Liver (tissue), 9 donors: ENCODE measurements around the gene ZFP62. TPM values are rescaled to one million over a fixed set of nuclear protein-coding genes. Genes with fewer than 3 reads are reported as not detected.

Source experiments
- DNase-seq: peaks from one replicate; pipeline ENCODE4 v3.0.0-alpha.2; 2017; ENCODE audit warnings: low spot score
- H3K27ac ChIP-seq, 2 donors: one replicate each; pipeline ENCODE4 v1.7.0; 2013; ENCODE audit warnings: inconsistent platforms in 2 of 2, low read length in 2 of 2, control low read depth in 1 of 2, low read depth in 1 of 2, mild to moderate bottlenecking in 1 of 2
- H3K27me3 ChIP-seq, 4 donors: one replicate each; pipeline versions ENCODE4 v1.6.1 to v1.7.0; 2013; ENCODE audit warnings: low read length in 3 of 4, inconsistent platforms in 1 of 4, mild to moderate bottlenecking in 1 of 4, moderate library complexity in 1 of 4; ENCODE audit not compliant: control insufficient read depth in 4 of 4, insufficient read depth in 4 of 4
- H3K36me3 ChIP-seq, 4 donors: one replicate each; pipeline versions ENCODE4 v1.6.1 to v1.7.0; 2013; ENCODE audit warnings: low read length in 3 of 4, mild to moderate bottlenecking in 3 of 4, low read depth in 1 of 4, moderate library complexity in 1 of 4; ENCODE audit not compliant: control insufficient read depth in 4 of 4, insufficient read depth in 3 of 4
- H3K4me1 ChIP-seq, 4 donors: one replicate each; pipeline versions ENCODE4 v1.6.1 to v1.7.0; 2013; ENCODE audit warnings: low read length in 3 of 4, mild to moderate bottlenecking in 3 of 4, moderate library complexity in 1 of 4; ENCODE audit not compliant: control insufficient read depth in 4 of 4, insufficient read depth in 4 of 4
- H3K4me3 ChIP-seq, 3 donors: one replicate each; pipeline versions ENCODE4 v1.6.1 to v1.7.0; 2013; ENCODE audit warnings: low read length in 3 of 3, control low read depth in 1 of 3, low read depth in 1 of 3, mild to moderate bottlenecking in 1 of 3
- H3K9ac ChIP-seq, 2 donors: one replicate each; pipeline ENCODE4 v1.7.0; 2013; ENCODE audit warnings: low read length in 2 of 2, mild to moderate bottlenecking in 2 of 2, moderate library complexity in 2 of 2, control low read depth in 1 of 2, low read depth in 1 of 2
- H3K9me3 ChIP-seq, 4 donors: one replicate each; pipeline versions ENCODE4 v1.6.1 to v1.7.0; 2013; ENCODE audit warnings: low read length in 3 of 4; ENCODE audit not compliant: control insufficient read depth in 4 of 4
- EGR1 ChIP-seq, 2 donors: IDR thresholded peaks; 2 replicates each; pipeline ENCODE4 v1.6.1; 2016 to 2018; ENCODE audit warnings: antibody characterized with exemption in 2 of 2, low read depth in 2 of 2
- FOXA1 ChIP-seq: IDR thresholded peaks from 2 replicates; pipeline ENCODE4 v1.6.1; 2016; ENCODE audit warnings: antibody characterized with exemption
- FOXA2 ChIP-seq: IDR thresholded peaks from 2 replicates; pipeline ENCODE4 v1.6.1; 2016; ENCODE audit warnings: antibody characterized with exemption
- HNF4G ChIP-seq: IDR thresholded peaks from 2 replicates; pipeline ENCODE4 v1.6.1; 2016; ENCODE audit warnings: antibody characterized with exemption
- NR2F2 ChIP-seq: IDR thresholded peaks from 2 replicates; pipeline ENCODE4 v1.6.1; 2016; ENCODE audit warnings: antibody characterized with exemption
- RAD21 ChIP-seq, 2 donors: IDR thresholded peaks; 2 replicates each; pipeline ENCODE4 v1.6.1; 2016; ENCODE audit warnings: antibody characterized with exemption in 2 of 2, mild to moderate bottlenecking in 2 of 2
- RXRA ChIP-seq, 2 donors: IDR thresholded peaks; 2 replicates each; pipeline ENCODE4 v1.6.1; 2017 to 2018; ENCODE audit warnings: antibody characterized with exemption in 2 of 2, mild to moderate bottlenecking in 1 of 2
- TAF1 ChIP-seq: conservative IDR thresholded peaks from 2 replicates; pipeline ENCODE4 v1.6.1; 2016; ENCODE audit warnings: antibody characterized with exemption, mild to moderate bottlenecking
- YY1 ChIP-seq: IDR thresholded peaks from 2 replicates; pipeline ENCODE4 v1.6.1; 2016; ENCODE audit warnings: antibody characterized with exemption, mild to moderate bottlenecking
- WGBS: extraction: QIAGEN DNeasy Blood & Tissue Kit; methylation state at CpG from one replicate; pipeline ENCODE4 v1.1.7; 2013; 5-methylcytosine and 5-hydroxymethylcytosine counted together
- polyA plus RNA-seq, 2 donors: library from polyadenylated mRNA; stranded (reverse) in 1 of 2; unstranded in 1 of 2; fragments of 200-250 nt in 1 of 2; fragments of >200 nt in 1 of 2; fragmentation: Nextera tagmentation in 1 of 2; extraction: Ambion mirVana in 1 of 2; gene quantifications; one replicate each; pipeline versions ENCODE4 v1.2.1 to v1.2.3, GENCODE V29; 2013 to 2015
- total RNA-seq, 2 donors: library from RNA; depleted of rRNA; stranded (reverse); fragments of >200 nt; gene quantifications; one replicate each; pipeline ENCODE4 v1.2.3, GENCODE V29; 2014
- TF ChIP-seq, protein P1 (sequence below): IDR thresholded peaks from 2 replicates; pipeline ENCODE4 v1.6.1; 2016; ENCODE audit warnings: antibody characterized with exemption
- TF ChIP-seq, protein P2 (sequence below): IDR thresholded peaks from 2 replicates; pipeline ENCODE4 v1.6.1; 2016; ENCODE audit warnings: antibody characterized with exemption, mild to moderate bottlenecking
- TF ChIP-seq, protein P3 (sequence below): IDR thresholded peaks from 2 replicates; pipeline ENCODE4 v1.6.1; 2016; ENCODE audit warnings: antibody characterized with exemption
- TF ChIP-seq, protein P4 (sequence below): IDR thresholded peaks from 2 replicates; pipeline ENCODE4 v1.6.1; 2016; ENCODE audit warnings: antibody characterized with exemption
- TF ChIP-seq, protein P5 (sequence below): fragments of 150-350 bp; IDR thresholded peaks from 2 replicates; pipeline ENCODE4 v1.5.1; 2017; ENCODE audit warnings: improper control_type of control experiment, low read depth, low read length; ENCODE audit not compliant: missing input control
- donor health status: healthy.
- donor health status: healthy.
- donor health status: healthy.
- donor health status: healthy.
- donor health status: healthy.

The ZFP62 gene
- total and polyA plus RNA-seq, 4 donors = 3.4 to 8.8 (median 5.7) TPM

DNA sequence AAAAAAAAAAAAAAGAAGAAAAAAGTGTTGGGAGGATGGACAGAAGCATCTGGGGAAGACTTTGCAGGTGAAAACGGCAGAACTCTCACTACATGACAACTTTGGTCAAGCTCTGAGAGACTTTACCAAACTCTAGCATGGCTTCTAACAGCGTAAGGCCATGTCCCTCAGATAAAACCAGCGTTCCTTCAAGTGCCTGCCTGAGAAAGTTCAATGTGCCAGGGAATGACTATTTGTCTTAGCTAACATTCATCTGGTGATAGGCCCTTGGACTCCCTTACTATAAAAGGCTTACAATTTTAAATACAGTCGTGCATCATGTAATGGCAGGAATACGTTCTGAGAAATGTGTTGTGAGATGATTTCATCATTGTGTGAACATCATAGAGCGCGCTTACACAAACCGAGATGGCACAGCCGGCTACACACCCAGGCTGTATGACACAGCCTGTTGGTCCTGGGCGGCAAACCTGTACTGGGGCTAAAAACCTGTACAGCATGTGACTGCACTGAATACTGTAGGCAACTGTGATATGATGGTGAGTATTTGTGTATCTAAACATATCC lies 14.9 kb upstream of the ZFP62 start (continued):
- TF ChIP-seq, protein P1, sequence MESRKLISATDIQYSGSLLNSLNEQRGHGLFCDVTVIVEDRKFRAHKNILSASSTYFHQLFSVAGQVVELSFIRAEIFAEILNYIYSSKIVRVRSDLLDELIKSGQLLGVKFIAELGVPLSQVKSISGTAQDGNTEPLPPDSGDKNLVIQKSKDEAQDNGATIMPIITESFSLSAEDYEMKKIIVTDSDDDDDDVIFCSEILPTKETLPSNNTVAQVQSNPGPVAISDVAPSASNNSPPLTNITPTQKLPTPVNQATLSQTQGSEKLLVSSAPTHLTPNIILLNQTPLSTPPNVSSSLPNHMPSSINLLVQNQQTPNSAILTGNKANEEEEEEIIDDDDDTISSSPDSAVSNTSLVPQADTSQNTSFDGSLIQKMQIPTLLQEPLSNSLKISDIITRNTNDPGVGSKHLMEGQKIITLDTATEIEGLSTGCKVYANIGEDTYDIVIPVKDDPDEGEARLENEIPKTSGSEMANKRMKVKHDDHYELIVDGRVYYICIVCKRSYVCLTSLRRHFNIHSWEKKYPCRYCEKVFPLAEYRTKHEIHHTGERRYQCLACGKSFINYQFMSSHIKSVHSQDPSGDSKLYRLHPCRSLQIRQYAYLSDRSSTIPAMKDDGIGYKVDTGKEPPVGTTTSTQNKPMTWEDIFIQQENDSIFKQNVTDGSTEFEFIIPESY = no peak
- TF ChIP-seq RAD21 (IDR thresholded peaks at IDR 0.05) (no peak), YY1 (no peak), FOXA1 (no peak), FOXA2 (no peak), NR2F2 (no peak), EGR1 (IDR thresholded peaks at IDR 0.05; ENCODE audit: low read depth in 2 of 2) (no peak)

DNA sequence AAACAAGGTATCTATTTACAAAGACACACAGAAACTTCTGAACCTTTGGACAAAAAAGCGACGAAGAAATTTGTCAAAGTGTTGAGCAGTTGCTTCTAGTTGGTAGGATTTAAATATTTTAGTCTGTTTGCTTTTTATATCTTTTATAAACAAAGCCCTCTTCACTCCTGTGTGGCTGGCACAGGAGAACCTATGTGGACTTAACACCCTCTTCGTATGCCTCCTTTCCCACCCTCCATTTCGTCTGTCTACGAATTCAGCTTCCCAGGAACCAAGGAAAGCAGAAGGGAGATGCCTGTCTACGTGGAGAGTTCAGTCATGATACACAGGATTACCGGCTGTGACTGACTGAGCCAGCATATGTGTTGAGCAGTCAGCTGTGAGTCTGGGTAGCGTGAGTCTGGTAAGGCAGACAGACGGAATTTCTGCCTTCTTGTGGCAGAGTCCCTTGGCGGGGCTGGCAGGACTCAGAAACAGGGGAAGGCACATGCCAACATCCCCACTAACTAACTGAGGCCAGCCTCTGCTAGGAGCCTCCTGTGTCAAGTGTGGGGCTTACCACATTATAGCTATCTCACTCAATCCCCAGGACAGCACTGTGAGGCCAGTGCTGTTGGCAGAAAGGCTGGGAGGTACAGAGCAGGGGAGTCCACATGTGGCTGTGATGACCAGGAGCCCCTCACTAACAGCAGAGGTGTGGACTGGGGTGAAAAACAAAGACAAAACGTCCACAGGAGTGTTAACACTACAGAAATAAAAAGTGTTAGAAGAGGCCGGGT lies 13.9 kb upstream of the ZFP62 start:
- no peak for DNase-seq
- Histone ChIP-seq H3K36me3 (no peaks in the 10 kb centered on the region), H3K27ac (no peak overlapping the region), H3K4me1 (no peaks in the 10 kb centered on the region), H3K4me3 (no peak overlapping the region), H3K27me3 (no peaks in the 10 kb centered on the region), H3K9ac (no peak overlapping the region), H3K9me3 (no peaks in the 10 kb centered on the region)
- TF ChIP-seq, protein P2, sequence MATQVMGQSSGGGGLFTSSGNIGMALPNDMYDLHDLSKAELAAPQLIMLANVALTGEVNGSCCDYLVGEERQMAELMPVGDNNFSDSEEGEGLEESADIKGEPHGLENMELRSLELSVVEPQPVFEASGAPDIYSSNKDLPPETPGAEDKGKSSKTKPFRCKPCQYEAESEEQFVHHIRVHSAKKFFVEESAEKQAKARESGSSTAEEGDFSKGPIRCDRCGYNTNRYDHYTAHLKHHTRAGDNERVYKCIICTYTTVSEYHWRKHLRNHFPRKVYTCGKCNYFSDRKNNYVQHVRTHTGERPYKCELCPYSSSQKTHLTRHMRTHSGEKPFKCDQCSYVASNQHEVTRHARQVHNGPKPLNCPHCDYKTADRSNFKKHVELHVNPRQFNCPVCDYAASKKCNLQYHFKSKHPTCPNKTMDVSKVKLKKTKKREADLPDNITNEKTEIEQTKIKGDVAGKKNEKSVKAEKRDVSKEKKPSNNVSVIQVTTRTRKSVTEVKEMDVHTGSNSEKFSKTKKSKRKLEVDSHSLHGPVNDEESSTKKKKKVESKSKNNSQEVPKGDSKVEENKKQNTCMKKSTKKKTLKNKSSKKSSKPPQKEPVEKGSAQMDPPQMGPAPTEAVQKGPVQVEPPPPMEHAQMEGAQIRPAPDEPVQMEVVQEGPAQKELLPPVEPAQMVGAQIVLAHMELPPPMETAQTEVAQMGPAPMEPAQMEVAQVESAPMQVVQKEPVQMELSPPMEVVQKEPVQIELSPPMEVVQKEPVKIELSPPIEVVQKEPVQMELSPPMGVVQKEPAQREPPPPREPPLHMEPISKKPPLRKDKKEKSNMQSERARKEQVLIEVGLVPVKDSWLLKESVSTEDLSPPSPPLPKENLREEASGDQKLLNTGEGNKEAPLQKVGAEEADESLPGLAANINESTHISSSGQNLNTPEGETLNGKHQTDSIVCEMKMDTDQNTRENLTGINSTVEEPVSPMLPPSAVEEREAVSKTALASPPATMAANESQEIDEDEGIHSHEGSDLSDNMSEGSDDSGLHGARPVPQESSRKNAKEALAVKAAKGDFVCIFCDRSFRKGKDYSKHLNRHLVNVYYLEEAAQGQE = no peak
- no peak for TF ChIP-seq EGR1 (IDR thresholded peaks at IDR 0.05; ENCODE audit: low read depth in 2 of 2)
- TF ChIP-seq, protein P3, sequence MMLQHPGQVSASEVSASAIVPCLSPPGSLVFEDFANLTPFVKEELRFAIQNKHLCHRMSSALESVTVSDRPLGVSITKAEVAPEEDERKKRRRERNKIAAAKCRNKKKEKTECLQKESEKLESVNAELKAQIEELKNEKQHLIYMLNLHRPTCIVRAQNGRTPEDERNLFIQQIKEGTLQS = no peak
- WGBS = 77% methylated on average over 12 of the region's 12 CpGs

DNA sequence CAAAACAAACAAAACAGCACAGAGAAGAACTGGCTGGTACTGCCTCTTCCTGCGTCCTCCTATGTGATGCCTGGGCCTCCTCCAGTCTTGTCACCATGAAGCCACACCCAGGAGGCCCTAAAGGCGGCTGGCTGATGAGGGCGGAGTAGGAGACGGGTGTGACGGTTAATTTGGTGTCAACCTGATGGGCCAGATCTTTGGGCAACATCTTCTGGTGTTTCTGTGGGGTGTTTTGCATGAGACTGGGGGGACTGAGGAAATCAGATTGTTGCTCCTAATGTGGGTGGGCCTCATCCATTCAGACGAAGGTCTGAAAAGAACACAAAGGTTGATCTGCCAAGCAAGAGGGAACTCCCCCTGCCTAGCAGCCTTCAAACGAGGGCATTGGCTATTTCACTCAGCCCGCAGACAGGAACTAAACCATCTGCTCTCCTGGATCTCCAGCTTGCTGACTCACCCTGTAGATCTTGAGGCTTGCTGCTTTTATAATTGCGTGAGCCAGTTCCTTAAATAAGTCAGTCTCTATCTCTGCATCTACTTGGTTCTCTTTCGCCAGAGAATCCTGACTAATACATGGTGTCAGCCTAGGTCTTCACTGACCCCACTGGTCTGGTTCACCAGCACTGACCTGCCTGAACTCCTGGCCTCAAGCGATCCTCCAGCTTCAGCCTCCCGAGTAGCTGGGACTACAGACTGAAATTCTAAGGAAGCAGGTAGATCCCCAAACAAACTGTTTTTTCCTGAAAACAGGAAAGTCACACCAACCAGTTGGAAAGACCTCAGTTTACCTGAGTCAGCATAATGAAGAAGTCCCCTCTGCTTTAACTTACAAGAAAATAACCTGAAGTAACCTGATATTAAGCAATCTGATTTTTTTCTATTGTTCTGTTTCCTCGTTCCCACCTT lies 12.8 kb upstream of the ZFP62 start:
- 72% methylated on average over 13 of the region's 13 CpGs for WGBS
- Histone ChIP-seq H3K4me3 (no peak overlapping the region), H3K27ac (no peak overlapping the region), H3K4me1 (no peaks in the 10 kb centered on the region), H3K36me3 (no peaks in the 10 kb centered on the region), H3K9me3 (no peaks in the 10 kb centered on the region), H3K9ac (no peak overlapping the region), H3K27me3 (no peaks in the 10 kb centered on the region)
- DNase-seq = peak; percentile 69
- TF ChIP-seq FOXA1 (no peak), EGR1 (IDR thresholded peaks at IDR 0.05; ENCODE audit: low read depth in 2 of 2) (no peak), TAF1 (no peak), RXRA (IDR thresholded peaks at IDR 0.05) (no peak), HNF4G (no peak), FOXA2 (no peak), YY1 (no peak)
- TF ChIP-seq, protein P3 = no peak
- TF ChIP-seq, protein P4, sequence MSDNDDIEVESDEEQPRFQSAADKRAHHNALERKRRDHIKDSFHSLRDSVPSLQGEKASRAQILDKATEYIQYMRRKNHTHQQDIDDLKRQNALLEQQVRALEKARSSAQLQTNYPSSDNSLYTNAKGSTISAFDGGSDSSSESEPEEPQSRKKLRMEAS = no peak
- TF ChIP-seq, protein P2 = no peak
- TF ChIP-seq, protein P5, sequence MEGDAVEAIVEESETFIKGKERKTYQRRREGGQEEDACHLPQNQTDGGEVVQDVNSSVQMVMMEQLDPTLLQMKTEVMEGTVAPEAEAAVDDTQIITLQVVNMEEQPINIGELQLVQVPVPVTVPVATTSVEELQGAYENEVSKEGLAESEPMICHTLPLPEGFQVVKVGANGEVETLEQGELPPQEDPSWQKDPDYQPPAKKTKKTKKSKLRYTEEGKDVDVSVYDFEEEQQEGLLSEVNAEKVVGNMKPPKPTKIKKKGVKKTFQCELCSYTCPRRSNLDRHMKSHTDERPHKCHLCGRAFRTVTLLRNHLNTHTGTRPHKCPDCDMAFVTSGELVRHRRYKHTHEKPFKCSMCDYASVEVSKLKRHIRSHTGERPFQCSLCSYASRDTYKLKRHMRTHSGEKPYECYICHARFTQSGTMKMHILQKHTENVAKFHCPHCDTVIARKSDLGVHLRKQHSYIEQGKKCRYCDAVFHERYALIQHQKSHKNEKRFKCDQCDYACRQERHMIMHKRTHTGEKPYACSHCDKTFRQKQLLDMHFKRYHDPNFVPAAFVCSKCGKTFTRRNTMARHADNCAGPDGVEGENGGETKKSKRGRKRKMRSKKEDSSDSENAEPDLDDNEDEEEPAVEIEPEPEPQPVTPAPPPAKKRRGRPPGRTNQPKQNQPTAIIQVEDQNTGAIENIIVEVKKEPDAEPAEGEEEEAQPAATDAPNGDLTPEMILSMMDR = no peak
